LoVo (cell line): ENCODE data around the gene EFL1.
"Not testable (repeated sequence)": the region's sequence is repeated elsewhere in the genome, so short reads cannot be mapped to it uniquely, and the experiment has no call there.

ENCODE experiments used
- DNase-seq: peaks from one replicate; pipeline ENCODE4 v3.0.0-alpha.2; 2016; ENCODE audit warnings: low spot score

Gene EFL1

DNA sequence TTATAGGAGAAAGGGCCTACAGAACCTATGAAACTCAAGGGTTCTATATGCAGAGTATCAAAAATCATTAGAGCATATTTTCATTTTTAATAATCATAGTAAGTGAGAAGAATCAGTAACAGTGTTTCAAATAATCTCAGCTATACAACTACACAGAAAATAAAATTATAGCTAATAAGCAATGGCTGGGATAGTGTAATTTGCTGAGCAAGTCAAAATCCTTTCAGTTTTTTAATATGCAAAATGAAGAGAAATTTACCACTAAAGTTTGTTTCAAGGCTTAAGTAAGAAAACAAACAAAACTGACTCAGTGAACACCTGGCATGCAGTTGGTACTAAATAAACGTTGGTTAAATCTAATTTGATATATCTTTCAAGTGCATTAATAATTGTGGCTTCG is 66.2 kb downstream of the EFL1 start:
- no peak for DNase-seq

DNA sequence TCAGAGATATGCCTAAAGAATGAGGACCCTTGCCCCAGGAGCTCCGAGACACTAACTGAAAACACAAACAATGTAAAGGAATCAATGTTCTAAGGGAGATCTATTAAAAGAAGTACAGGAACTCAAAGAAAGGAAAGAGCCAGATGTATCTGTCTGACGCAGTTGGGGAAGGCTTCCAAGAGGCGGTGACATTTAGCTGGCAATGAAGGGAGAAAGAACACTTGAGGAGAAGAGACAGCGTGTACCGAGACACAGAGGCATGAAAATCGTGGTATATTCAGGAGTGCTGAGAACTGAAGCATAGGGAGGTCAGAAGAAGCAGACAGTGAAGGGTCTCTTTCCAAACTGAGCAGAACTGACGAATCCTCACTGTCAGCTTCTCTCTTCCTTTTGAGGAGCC is 66.7 kb downstream of the EFL1 start:
- not testable (repeated sequence) for DNase-seq

DNA sequence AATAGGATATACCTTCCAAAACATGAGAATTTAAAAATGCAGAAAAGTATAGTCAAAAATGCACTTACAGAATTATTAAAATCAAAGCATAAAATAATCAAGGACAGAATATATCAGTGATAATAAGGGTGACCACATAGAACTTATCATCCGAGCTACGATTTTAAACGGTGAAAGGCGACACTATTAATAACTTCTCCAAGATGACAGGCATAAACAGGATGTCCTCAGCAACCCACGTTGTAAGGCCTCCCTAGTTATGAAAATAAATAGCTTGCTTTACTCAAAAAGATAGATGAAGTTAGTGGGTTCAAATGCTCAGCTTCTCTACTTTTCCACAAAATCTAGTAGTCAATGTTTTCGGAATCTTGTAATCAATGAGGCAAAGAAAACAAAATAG is 68.0 kb downstream of the EFL1 start:
- DNase-seq, result not testable (repeated sequence)

GRCh38 chr15:82193435-82193834 is 69.1 kb downstream of the EFL1 start:
- DNase-seq, result not testable (repeated sequence)

- DNase-seq, result not testable (repeated sequence)
Observed at GRCh38 chr15:82192394-82192793, 70.1 kb downstream of the EFL1 start.

DNA sequence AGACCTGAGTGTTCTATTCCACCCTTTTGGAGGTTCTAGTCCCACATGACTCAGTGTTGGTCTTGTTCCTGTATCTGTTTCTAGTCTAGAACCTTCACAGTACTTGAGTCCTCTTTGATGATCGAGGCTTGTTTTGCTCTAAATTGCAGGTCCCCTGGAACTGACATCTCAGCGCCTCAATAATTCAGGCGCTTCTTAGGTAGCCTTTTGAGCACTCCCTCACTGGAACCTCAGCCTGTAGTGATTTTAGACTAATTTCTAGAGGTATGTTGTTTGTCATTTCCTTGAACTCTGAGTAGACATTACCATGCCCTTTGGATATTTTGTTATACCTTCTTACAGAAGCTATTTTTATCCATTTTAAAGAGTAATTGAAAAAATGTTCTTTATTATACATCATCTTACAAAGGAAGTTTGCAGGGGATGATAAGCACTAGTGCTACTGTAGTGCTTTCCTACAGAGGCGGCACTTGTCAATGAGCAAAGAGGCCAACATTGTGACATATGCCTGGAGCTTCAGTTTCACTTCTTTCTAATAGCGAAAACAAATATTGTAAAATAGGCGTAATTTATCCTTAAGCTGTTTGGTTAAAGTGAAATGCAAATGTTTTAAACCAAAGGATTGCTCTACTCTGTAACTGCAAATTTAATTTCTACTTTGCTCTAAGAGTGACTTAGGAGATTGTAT is 75.7 kb downstream of the EFL1 start:
- no peak for DNase-seq

GRCh38 chr15:82186161-82186560 is 76.4 kb downstream of the EFL1 start:
- no peak for DNase-seq

GRCh38 chr15:82184776-82185175 is 77.8 kb downstream of the EFL1 start:
- DNase-seq, result no peak

GRCh38 chr15:82184355-82184754 is 78.2 kb downstream of the EFL1 start:
- no peak for DNase-seq

DNA sequence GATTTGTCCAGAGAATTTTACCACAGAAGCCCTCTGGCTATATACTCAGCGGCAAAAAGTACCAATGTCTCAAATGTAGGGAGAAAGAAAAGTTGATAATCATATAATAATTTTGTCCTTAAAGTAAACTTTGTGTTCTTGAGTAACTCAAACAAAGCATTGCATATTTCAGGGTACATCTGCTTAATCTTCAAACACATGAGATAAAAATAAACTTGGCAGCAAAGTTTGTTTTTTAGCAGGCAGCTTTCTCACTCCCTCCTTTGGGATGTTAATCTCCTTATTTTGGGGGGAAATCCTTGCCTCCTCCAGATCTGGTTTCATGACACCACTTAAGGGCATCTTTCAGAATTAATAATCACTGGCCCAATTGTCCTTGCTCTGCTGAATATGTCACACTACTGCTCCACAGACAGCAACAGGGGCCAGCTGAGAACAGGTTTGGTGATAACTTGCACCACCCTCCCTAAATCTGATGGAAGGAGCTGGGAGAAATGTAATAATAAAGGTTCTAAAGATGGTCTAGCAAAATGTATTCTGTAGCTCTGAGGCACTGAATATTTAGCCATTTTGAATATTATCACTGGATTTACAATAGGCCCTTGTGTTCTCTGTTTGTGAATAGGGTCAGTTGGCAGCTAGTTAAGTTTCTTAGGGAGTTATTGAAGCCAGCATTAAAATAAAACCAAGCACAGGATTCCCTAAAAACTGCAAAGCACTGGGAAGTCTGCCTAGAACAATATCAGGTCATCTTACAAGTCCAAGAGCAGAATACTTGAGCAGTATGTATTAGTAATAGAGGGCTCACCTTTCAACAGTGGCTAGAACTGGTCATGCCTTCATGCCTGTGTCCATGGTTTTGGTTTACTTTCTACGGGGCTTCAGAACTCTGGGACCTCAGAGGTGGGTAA is 79.2 kb downstream of the EFL1 start:
- no peak for DNase-seq

GRCh38 chr15:82181371-82181770 is 81.2 kb downstream of the EFL1 start:
- no peak for DNase-seq

GRCh38 chr15:82178061-82178460 is 84.5 kb downstream of the EFL1 start:
- no peak for DNase-seq

DNA sequence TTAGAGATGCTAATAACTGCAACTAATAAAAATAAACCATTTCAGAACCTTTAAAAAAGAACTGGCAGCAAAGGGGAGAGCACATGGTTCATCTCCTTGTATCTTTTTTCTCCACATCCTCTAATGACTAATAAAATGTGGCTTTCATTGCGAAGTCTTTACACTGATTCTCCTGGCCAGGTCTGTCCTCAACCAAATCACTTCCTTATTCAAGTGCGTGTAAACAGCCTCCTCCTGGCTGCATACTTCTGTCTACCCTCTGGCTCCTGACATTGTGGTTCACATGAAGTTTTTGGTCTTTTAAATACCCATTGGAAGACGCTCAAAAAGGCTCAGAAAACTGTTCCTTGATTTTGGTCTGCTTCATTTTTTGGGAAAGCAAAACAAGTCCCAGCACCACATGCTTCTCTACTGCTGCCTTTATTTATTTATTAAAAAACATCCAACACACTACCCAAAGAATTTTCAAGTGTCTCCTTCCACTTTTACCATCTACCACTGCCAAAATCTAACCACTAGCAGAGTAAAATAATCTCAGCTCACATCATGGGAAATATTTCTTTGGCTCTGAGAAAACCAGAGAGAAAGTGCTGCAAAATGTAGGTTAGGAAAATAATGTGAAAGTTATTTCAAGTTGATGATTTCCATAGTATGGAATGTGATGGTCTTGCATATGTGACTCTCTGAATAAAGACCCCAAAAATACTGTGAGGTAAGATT is 85.1 kb downstream of the EFL1 start:
- DNase-seq, result no peak

DNA sequence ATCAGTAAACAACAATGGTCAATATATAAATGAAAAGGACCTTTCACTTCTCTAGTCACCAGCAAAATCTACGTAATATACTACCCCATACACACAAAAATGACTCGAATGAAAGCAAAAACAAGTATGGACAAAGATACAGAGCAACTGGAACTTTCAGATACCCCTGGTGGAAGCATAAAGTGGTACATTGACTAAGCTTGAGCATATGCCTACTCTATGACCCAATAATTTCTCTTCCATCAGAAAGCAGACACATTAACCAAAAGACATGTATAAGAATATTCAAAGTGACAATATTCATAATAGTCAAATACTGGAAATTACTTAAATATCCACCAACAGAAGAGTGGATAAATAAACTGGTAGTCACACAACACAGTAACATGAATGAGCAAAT is 86.0 kb downstream of the EFL1 start:
- DNase-seq, result no peak

DNA sequence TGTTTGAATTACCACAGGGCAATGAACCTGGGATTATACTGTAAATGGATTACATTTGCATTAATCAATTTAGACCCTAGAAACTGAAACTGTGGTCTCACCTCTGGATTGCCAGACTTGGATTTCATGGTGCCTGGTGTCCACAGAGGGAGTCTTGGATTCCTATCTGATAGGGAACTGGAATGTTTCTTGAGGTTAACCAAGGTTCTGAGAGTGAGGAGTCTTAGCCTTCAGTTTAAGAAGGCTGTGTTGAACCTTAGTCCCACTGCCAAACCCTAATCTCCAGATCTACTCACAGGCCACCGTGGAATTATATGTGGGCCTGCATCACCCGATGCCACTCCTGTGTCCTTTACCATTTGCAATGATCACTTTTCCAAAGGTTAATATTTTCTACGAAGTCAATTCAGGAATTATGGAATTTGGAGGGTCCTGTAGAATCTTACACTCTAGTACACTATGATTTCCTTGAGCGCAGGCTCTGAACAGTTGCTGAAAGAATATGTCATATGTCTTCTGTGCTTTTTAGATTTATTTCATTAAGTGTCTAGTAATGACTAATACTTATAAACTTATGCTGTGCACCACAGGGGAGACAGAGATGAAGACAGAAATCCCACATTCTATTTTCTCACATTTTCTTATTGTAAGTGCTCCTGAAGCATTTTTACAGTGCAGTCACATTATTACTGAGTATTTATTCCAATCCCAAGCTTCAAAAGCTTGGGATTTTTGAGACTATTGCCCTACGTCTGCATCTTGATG is 87.9 kb downstream of the EFL1 start:
- DNase-seq, result no peak

DNA sequence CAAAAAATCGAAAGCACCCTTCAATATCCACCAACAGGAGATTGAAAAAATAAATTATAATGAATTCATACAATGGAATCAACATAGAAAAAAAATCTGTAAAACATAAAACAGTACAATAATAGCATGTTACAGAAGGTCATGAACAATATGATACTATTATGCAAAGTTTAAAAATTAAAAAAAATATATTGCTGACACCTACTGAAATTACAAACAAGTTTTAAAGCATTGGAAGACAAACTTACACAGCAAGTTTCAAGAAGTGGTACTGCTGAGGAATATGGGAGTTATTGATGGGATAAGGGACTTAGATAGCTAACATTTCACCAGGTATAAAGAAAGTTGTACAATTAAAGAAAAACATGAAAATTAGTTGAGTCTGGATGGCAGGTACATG is 89.4 kb downstream of the EFL1 start:
- DNase-seq, result no peak

GRCh38 chr15:82172506-82172905 is 90.0 kb downstream of the EFL1 start:
- no peak for DNase-seq

- no peak for DNase-seq
Observed at GRCh38 chr15:82168757-82169156, 93.8 kb downstream of the EFL1 start.

GRCh38 chr15:82168296-82168695 is 94.2 kb downstream of the EFL1 start:
- DNase-seq, result no peak

DNA sequence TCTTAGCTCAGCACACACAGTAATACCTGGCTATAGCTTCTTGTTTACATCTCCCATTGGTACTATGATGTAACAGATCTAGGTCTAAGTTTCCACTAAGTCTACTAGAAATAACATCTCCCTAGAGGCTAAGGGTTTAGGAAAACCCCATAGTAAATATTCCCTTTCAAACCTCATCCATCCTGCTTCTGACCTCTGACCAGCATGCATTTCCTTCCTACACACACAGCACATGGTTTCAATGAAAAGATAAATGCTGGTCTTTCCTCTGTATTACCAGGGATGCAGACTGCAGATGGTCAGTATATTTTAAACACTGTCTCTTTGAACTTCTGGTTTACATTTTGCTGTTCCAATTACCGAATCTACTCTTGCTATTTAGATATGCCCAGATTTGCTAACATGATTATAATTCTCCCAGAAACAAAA is 96.6 kb downstream of the EFL1 start:
- no peak for DNase-seq

- no peak for DNase-seq
Observed at GRCh38 chr15:82159922-82160321, 102.6 kb downstream of the EFL1 start.

DNA sequence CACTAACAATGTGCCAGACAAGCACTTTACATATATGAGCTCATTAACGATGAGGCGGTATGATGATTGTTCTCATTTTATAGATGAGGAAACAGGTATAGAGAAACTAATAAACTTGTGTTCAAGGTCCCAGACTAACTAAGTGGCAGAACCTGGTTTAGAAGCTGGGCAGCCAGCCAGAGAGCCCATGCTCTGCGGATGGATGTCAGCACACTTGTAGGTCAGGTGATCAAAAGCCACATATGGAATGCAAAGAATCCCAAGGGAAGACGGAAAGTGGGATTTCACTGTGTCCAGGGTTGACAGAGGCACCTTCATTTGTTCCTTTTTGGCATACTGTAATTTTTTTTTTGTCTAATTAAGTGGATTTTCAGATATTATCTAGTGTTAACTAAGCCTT is 103.7 kb downstream of the EFL1 start:
- no peak for DNase-seq
